Measurements from ENCODE around the gene KIF13A. TPM values are rescaled to one million over a fixed set of nuclear protein-coding genes. Genes with fewer than 3 reads are reported as not detected.
A peak's percentile ranks its signal among the peaks of the same experiment; 100 is the strongest.

KIF13A gene
- total RNA-seq, 1 donor from 2014 or later, result 59.0 TPM

- Histone ChIP-seq H3K4me1 (peaks cover 32% of the 10 kb centered on the region), H3K27ac (no peak overlapping the region), H3K27me3 (no peaks in the 10 kb centered on the region), H3K4me3 (no peak overlapping the region), H3K9me3 (no peaks in the 10 kb centered on the region), H3K36me3 (no peaks in the 10 kb centered on the region)
- intact Hi-C loops (cut with DNase I), result no loop called here
- DNase-seq, result no peak
- no peak for TF ChIP-seq CTCF (IDR thresholded peaks at IDR 0.05)
- ATAC-seq, result no peak
Measured at GRCh38 chr6:17935188-17936149, 52.0 kb downstream of the KIF13A start.

- Histone ChIP-seq H3K36me3 (no peaks in the 10 kb centered on the region), H3K4me3 (no peak overlapping the region), H3K9me3 (no peaks in the 10 kb centered on the region), H3K27ac (no peak overlapping the region), H3K4me1 (peaks cover 47% of the 10 kb centered on the region), H3K27me3 (no peaks in the 10 kb centered on the region)
- DNase-seq (no peak), ATAC-seq (no peak)
- intact Hi-C loops (cut with DNase I), result no loop called here
- no peak for TF ChIP-seq CTCF (IDR thresholded peaks at IDR 0.05)
Measured at GRCh38 chr6:17933716-17934115, 53.7 kb downstream of the KIF13A start.

GRCh38 chr6:17932330-17932852, 55.0 kb downstream of the KIF13A start:
- no peak for TF ChIP-seq CTCF (IDR thresholded peaks at IDR 0.05)
- ATAC-seq (peak; percentile 94), DNase-seq (no peak)
- peak overlapping the region; percentile 66 for H3K27ac ChIP-seq
- no peaks in the 10 kb centered on the region for H3K27me3 ChIP-seq
- H3K4me3 ChIP-seq, result no peak overlapping the region
- peaks cover 61% of the 10 kb centered on the region for H3K4me1 ChIP-seq
- H3K36me3 ChIP-seq, result no peaks in the 10 kb centered on the region
- no peaks in the 10 kb centered on the region for H3K9me3 ChIP-seq
- intact Hi-C loops (cut with DNase I), result no loop called here

- no peak overlapping the region for H3K4me3 ChIP-seq
- H3K36me3 ChIP-seq, result no peaks in the 10 kb centered on the region
- H3K27ac ChIP-seq, result peak overlapping the region; percentile 37
- DNase-seq (no peak), ATAC-seq (no peak)
- H3K27me3 ChIP-seq, result no peaks in the 10 kb centered on the region
- no peak for TF ChIP-seq CTCF (IDR thresholded peaks at IDR 0.05)
- H3K9me3 ChIP-seq, result no peaks in the 10 kb centered on the region
- H3K4me1 ChIP-seq, result peaks cover 61% of the 10 kb centered on the region
- intact Hi-C loops (cut with DNase I), result no loop called here
Measured at GRCh38 chr6:17931227-17931626, 56.2 kb downstream of the KIF13A start.

- peaks cover 61% of the 10 kb centered on the region for H3K4me1 ChIP-seq
Measured at GRCh38 chr6:17930321-17930993, 57.0 kb downstream of the KIF13A start.

More at GRCh38 chr6:17930321-17930993, 57.0 kb downstream of the KIF13A start:
- Histone ChIP-seq H3K27me3 (no peaks in the 10 kb centered on the region), H3K36me3 (no peaks in the 10 kb centered on the region), H3K9me3 (no peaks in the 10 kb centered on the region), H3K27ac (peak overlapping the region; percentile 37), H3K4me3 (no peak overlapping the region)
- TF ChIP-seq CTCF (IDR thresholded peaks at IDR 0.05), result no peak
- ATAC-seq, result no peak
- no peak for DNase-seq
- intact Hi-C loops (cut with DNase I), result no loop called here

Measured in upper lobe of right lung (tissue), 1 donor.